Upper lobe of left lung (tissue), 4 donors: ENCODE data around the gene VPS41.

ENCODE experiments used
- POLR2AphosphoS5 ChIP-seq, 2 donors: sonication (generic); formaldehyde crosslinking; IDR thresholded peaks; one replicate each; pipeline ENCODE4 v1.5.1; 2017; ENCODE audit warnings: antibody characterized with exemption in 2 of 2
- TF ChIP-seq, protein P1 (sequence below), 6 experiments: fragments of 450-650 bp in 4 of 6; fragments of 200-600 bp in 2 of 6; sonication (generic) in 2 of 6; IDR thresholded peaks; one replicate each; pipeline ENCODE4 v1.5.1; 2016 to 2019; ENCODE audit warnings: antibody characterized with exemption in 6 of 6

DNA sequence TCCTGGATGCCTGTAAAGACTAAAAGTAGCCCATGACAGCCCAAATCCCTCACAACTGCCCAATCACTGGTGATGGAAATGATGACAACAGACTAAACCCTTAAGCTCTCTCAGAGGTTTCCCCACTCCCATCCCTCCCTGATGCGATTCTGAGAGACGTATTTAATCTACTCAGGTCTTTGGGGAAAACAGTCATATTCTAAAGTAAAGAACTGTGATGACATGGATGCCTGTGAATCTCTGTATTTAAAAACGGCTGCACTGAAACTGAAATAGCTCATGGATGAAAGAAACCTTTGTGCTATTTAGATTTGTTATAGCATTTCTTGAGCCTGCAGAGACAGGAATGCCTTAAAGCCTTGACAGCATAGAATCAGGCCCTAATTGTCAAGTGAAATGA, 28.5 kb downstream of the VPS41 start:
- TF ChIP-seq, protein P1, sequence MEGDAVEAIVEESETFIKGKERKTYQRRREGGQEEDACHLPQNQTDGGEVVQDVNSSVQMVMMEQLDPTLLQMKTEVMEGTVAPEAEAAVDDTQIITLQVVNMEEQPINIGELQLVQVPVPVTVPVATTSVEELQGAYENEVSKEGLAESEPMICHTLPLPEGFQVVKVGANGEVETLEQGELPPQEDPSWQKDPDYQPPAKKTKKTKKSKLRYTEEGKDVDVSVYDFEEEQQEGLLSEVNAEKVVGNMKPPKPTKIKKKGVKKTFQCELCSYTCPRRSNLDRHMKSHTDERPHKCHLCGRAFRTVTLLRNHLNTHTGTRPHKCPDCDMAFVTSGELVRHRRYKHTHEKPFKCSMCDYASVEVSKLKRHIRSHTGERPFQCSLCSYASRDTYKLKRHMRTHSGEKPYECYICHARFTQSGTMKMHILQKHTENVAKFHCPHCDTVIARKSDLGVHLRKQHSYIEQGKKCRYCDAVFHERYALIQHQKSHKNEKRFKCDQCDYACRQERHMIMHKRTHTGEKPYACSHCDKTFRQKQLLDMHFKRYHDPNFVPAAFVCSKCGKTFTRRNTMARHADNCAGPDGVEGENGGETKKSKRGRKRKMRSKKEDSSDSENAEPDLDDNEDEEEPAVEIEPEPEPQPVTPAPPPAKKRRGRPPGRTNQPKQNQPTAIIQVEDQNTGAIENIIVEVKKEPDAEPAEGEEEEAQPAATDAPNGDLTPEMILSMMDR (IDR thresholded peaks at IDR 0.05), result no peak
- no peak for TF ChIP-seq POLR2AphosphoS5 (IDR thresholded peaks at IDR 0.05)
